AG20443 (cell line): Measurements from ENCODE around the gene ZBTB11.
A peak's percentile ranks its signal among the peaks of the same experiment; 100 is the strongest.
"Not testable (repeated sequence)": the region's sequence is repeated elsewhere in the genome, so short reads cannot be mapped to it uniquely, and the experiment has no call there.

Source experiments
- DNase-seq: peaks from one replicate; pipeline ENCODE4 v3.0.0; 2012; ENCODE audit warnings: low spot score, mixed read lengths

The ZBTB11 gene

GRCh38 chr3:101691685-101692671 is 15.0 kb upstream of the ZBTB11 start:
- not testable (repeated sequence) for DNase-seq

GRCh38 chr3:101690972-101691371 is 14.0 kb upstream of the ZBTB11 start:
- DNase-seq, result no peak

GRCh38 chr3:101689286-101689685 is 12.4 kb upstream of the ZBTB11 start:
- DNase-seq, result no peak

- no peak for DNase-seq
Observed at GRCh38 chr3:101687142-101687931, 10.4 kb upstream of the ZBTB11 start.

- no peak for DNase-seq
Observed at GRCh38 chr3:101685870-101686307, 9.0 kb upstream of the ZBTB11 start.

GRCh38 chr3:101685050-101685400 is 8.1 kb upstream of the ZBTB11 start:
- no peak for DNase-seq

- DNase-seq, result no peak
Observed at GRCh38 chr3:101680466-101680865, 3.5 kb upstream of the ZBTB11 start.

GRCh38 chr3:101678837-101679236 is 1.9 kb upstream of the ZBTB11 start:
- not testable (repeated sequence) for DNase-seq

GRCh38 chr3:101677436-101678286 is 729 bp upstream of the ZBTB11 start:
- DNase-seq, result no peak

GRCh38 chr3:101676216-101676764 is 642 bp downstream of the ZBTB11 start:
- DNase-seq, result peak; percentile 97

GRCh38 chr3:101675709-101676215 is 1.2 kb downstream of the ZBTB11 start:
- no peak for DNase-seq

- no peak for DNase-seq
Observed at GRCh38 chr3:101674518-101674917, 2.4 kb downstream of the ZBTB11 start.

- DNase-seq, result no peak
Observed at GRCh38 chr3:101673953-101674352, 3.0 kb downstream of the ZBTB11 start.

- DNase-seq, result no peak
Observed at GRCh38 chr3:101671014-101671413, 5.9 kb downstream of the ZBTB11 start.

- no peak for DNase-seq
Observed at GRCh38 chr3:101667844-101668243, 9.1 kb downstream of the ZBTB11 start.

- DNase-seq, result no peak
Observed at GRCh38 chr3:101667331-101667730, 9.6 kb downstream of the ZBTB11 start.

- no peak for DNase-seq
Observed at GRCh38 chr3:101665851-101666250, 11.1 kb downstream of the ZBTB11 start.

- no peak for DNase-seq
Observed at GRCh38 chr3:101665357-101665756, 11.6 kb downstream of the ZBTB11 start.

GRCh38 chr3:101660714-101661113 is 16.2 kb downstream of the ZBTB11 start:
- DNase-seq, result no peak

GRCh38 chr3:101656651-101657050 is 20.3 kb downstream of the ZBTB11 start:
- no peak for DNase-seq

GRCh38 chr3:101646726-101647125 is 30.2 kb downstream of the ZBTB11 start:
- peak; percentile 14 for DNase-seq
